GM18502 (cell line): Measurements from ENCODE around the gene RAB11FIP4.
"Not testable (repeated sequence)": the region's sequence is repeated elsewhere in the genome, so short reads cannot be mapped to it uniquely, and the experiment has no call there.

ENCODE experiments used
- ATAC-seq: cut with Tn5 transposase; IDR thresholded peaks from one replicate; pipeline ENCODE4 v1.9.1; 2021; ENCODE audit warnings: mild to moderate bottlenecking; ENCODE audit not compliant: unreplicated experiment, poor library complexity

RAB11FIP4 gene, protein sequence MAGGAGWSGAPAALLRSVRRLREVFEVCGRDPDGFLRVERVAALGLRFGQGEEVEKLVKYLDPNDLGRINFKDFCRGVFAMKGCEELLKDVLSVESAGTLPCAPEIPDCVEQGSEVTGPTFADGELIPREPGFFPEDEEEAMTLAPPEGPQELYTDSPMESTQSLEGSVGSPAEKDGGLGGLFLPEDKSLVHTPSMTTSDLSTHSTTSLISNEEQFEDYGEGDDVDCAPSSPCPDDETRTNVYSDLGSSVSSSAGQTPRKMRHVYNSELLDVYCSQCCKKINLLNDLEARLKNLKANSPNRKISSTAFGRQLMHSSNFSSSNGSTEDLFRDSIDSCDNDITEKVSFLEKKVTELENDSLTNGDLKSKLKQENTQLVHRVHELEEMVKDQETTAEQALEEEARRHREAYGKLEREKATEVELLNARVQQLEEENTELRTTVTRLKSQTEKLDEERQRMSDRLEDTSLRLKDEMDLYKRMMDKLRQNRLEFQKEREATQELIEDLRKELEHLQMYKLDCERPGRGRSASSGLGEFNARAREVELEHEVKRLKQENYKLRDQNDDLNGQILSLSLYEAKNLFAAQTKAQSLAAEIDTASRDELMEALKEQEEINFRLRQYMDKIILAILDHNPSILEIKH

GRCh38 chr17:31391496-31391949 lies at the start of gene RAB11FIP4:
Gene RAB11FIP4, plus strand, starts transcription at chr17:31391675. Its CDS starts 178 bp downstream, at chr17:31391853.
- ATAC-seq: no peak

- ATAC-seq: not testable (repeated sequence)
Measured at GRCh38 chr17:31345191-31345747, 46.2 kb upstream of the RAB11FIP4 start.

DNA sequence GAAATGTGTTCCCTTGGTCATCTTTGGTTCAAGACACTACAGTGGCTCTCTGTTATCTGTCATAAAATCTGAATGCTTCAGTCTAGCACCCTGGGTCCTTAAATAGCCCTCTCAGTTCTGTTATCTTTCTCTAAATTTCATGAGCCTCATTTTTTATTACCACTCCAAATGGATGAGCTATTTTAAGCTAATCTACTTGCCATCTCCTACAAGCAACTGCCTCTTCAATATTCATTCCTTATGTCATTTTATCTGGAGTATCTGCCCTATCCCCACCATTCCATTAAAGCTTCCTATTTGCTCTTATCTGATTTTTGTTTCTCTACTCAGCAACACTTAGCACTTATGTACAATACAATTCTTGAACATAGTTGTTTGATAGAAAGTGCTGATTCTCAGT lies 42.0 kb upstream of the RAB11FIP4 start:
- ATAC-seq: no peak

DNA sequence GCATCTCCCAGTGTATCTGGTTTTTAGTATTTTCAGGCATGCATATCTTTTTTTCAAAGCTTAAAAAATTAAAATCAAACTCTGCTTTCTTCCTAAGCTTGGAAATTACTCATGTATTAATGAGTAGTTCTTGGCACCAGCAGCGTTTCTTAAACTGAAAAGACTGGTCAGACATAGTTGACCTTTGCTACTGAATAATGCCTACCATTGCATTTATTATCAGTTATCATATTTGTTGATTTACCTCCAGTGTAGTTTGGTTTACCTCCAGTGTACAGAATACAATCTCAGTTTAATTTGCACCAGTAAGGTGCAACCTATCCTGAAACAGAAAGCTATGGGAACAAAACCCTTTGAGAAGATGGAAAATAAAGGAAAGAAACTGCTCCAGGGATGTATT lies 35.5 kb upstream of the RAB11FIP4 start:
- no peak for ATAC-seq

GRCh38 chr17:31357091-31357490 lies 34.4 kb upstream of the RAB11FIP4 start:
- ATAC-seq: no peak

GRCh38 chr17:31357839-31358394 lies 33.6 kb upstream of the RAB11FIP4 start:
- ATAC-seq: no peak

- no peak for ATAC-seq
Measured at GRCh38 chr17:31364012-31364411, 27.5 kb upstream of the RAB11FIP4 start.

GRCh38 chr17:31366088-31366487 lies 25.4 kb upstream of the RAB11FIP4 start:
- no peak for ATAC-seq

DNA sequence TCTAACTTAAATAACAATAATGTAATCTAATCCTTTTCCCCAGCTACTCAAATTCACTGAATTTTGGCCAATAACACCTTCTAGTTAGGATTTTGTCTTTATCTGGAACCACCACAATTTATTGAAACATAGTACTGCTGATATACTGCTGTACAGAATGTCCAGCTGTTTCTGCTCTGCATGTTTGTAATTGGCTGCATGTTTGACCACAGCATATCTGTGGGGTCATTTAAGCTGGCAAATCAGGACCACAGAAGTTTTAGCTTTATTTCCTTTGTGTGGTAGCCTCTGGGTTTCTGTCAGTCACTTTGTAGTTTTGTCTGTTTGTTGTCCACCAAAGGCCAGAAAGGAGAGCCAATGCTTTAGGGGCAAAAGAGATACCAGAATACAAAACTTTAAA lies 22.2 kb upstream of the RAB11FIP4 start:
- no peak for ATAC-seq

- ATAC-seq: no peak
Measured at GRCh38 chr17:31371511-31372097, 19.9 kb upstream of the RAB11FIP4 start.

GRCh38 chr17:31373150-31374093 lies 18.1 kb upstream of the RAB11FIP4 start:
- ATAC-seq: no peak

GRCh38 chr17:31374094-31374447 lies 17.4 kb upstream of the RAB11FIP4 start:
- no peak for ATAC-seq

- no peak for ATAC-seq
Measured at GRCh38 chr17:31374503-31374902, 17.0 kb upstream of the RAB11FIP4 start.

DNA sequence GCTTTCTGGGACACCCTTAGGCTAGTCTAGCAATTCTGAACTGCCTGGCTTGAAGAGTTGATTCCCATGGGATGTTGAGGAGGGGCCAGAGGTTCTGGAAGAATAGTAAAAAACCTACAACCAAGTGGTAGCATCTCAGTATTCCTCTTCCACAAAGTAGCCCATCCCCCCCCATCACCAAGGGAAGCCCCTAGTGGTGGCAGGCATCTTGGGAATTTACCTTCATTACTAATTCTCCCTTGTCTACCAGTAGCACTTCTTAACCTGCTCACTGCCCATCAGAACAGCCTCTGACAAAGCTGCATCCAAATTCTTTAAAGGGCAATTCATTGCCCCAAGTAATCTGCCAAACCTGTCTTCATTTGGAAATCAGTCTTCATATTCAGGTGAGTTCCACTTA lies 12.8 kb upstream of the RAB11FIP4 start:
- ATAC-seq: no peak

DNA sequence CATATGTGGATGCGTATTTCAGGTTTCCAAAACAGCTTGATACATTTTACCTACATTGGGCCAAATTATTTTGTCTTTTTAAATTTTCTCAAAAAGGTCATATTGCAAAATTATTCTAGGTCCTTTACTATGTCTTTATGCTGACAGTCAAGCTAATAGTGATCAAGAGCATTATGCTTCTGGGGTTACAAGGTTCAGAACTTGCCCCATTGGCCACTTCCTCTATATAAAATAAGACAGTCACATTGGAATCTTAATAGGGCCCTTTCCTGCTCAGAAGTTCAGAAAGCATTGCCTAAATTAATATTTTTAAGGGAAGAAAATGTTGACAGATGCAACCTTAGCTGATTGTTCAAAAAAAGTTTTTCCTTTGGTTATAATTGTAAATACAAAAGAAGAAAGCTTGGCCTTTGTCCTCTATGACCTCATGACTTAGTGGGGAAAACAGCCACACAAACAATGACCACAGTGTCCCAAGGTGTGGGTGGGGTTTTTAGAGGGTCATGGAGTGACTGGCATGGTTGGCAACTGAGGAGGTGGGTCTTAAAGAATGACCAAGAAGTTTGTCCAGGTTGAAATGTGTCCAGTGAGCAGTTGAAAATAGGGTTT lies 11.8 kb upstream of the RAB11FIP4 start:
- ATAC-seq: no peak

GRCh38 chr17:31381165-31381668 lies 10.3 kb upstream of the RAB11FIP4 start:
- ATAC-seq: no peak

DNA sequence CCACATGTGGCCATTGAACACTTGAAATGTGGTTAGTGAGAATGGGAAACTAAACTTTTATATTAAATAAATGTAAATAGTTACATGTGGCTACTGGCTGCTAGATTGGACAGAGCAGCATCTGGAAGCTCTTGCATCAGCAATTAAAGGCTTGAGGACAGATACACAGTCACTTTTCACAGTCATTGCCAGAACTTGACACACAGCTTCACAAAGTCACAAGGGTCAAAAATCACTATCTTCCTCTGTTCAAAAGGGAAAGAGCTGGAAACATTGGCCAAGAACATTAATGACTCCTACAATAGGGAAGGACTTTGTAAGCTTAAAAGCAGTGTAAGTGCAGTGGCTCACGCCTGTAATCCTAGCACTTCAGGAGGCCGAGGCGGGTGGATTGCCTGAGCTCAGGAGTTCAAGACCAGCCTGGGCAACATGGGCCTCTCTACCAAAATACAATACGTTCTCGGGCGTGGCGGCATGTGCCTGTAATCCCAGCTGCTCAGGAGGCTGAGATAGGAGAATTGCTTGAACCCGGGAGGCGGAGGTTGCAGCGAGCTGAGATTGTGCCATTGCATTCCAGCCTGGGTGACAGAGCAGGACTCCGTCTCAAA lies 8.7 kb upstream of the RAB11FIP4 start:
- not testable (repeated sequence) for ATAC-seq

DNA sequence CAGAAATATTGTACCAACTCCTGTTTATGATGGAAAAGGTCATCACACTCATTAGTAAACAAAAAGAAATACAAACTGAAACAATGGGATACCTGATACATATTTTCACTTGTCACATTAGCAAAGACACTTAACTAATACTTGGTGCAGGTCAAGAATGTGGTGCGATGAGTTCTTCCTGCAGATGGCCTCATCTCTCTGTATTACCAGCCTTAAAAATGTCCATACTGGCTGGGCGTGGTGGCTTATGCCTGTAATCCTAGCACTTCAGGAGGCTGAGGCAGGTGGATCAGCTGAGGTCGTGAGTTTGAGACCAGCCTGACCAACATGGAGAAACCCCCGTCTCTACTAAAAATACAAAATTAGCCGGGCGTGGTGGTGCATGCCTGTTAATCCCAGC lies 8.0 kb upstream of the RAB11FIP4 start:
- ATAC-seq: not testable (repeated sequence)
